HL-60/S4 (cell line): ENCODE results near the gene RBL2.
"Not testable (repeated sequence)": the region's sequence is repeated elsewhere in the genome, so short reads cannot be mapped to it uniquely, and the experiment has no call there.

Source experiments
- in situ Hi-C: fragments of 300-500 bp; cut with MboI; formaldehyde crosslinking; loops from 2 replicates; pipeline ENCODE4 v1.14.3; 2022; ENCODE audit warnings: low sequenced_read_pairs

RBL2 gene

GRCh38 chr16:53434377-53435065, at the start of gene RBL2:
RBL2 (plus strand) TSS chr16:53434471; CDS start chr16:53434557, 86 bp downstream.
- in situ Hi-C loops = no loop called here

- in situ Hi-C loops = not testable (repeated sequence)
Measured at GRCh38 chr16:53384610-53385009, 49.7 kb upstream of the RBL2 start.

GRCh38 chr16:53404959-53405358, 29.3 kb upstream of the RBL2 start:
- in situ Hi-C loops = no loop called here

GRCh38 chr16:53412549-53412948, 21.7 kb upstream of the RBL2 start:
- in situ Hi-C loops = no loop called here

GRCh38 chr16:53413864-53414263, 20.4 kb upstream of the RBL2 start:
- in situ Hi-C loops = no loop called here

GRCh38 chr16:53414381-53414780, 19.9 kb upstream of the RBL2 start:
- in situ Hi-C loops = no loop called here

- in situ Hi-C loops = no loop called here
Measured at GRCh38 chr16:53415504-53415903, 18.8 kb upstream of the RBL2 start.

GRCh38 chr16:53417011-53417410, 17.3 kb upstream of the RBL2 start:
- in situ Hi-C loops = no loop called here

GRCh38 chr16:53417976-53418375, 16.3 kb upstream of the RBL2 start:
- in situ Hi-C loops = no loop called here

- in situ Hi-C loops = not testable (repeated sequence)
Measured at GRCh38 chr16:53419383-53419709, 14.9 kb upstream of the RBL2 start.

GRCh38 chr16:53421248-53421647, 13.0 kb upstream of the RBL2 start:
- in situ Hi-C loops = no loop called here

- in situ Hi-C loops = not testable (repeated sequence)
Measured at GRCh38 chr16:53423968-53424367, 10.3 kb upstream of the RBL2 start.

- in situ Hi-C loops = no loop called here
Measured at GRCh38 chr16:53428681-53429080, 5.6 kb upstream of the RBL2 start.

- in situ Hi-C loops = no loop called here
Measured at GRCh38 chr16:53429221-53429943, 4.9 kb upstream of the RBL2 start.

- in situ Hi-C loops = no loop called here
Measured at GRCh38 chr16:53430363-53430762, 3.9 kb upstream of the RBL2 start.

GRCh38 chr16:53433509-53433908, 762 bp upstream of the RBL2 start:
- in situ Hi-C loops = no loop called here

- in situ Hi-C loops = no loop called here
Measured at GRCh38 chr16:53433930-53434376, 318 bp upstream of the RBL2 start.

- in situ Hi-C loops = no loop called here
Measured at GRCh38 chr16:53435066-53435688, 906 bp downstream of the RBL2 start.

- in situ Hi-C loops = no loop called here
Measured at GRCh38 chr16:53440125-53440524, 5.9 kb downstream of the RBL2 start.

GRCh38 chr16:53445534-53445933, 11.3 kb downstream of the RBL2 start:
- in situ Hi-C loops = no loop called here

GRCh38 chr16:53446090-53446489, 11.8 kb downstream of the RBL2 start:
- in situ Hi-C loops = no loop called here
